Stimulated activated CD4-positive, alpha-beta T cell treated with anti-CD3 and anti-CD28 coated beads, Interleukin-2, amount 100 ng/mL, for 24 hours (primary cell): ENCODE results near the gene LARGE1.

Source experiments
- DNase-seq, 2 donors: peaks; one replicate each; pipeline ENCODE4 v3.0.0-alpha.2; 2020

The LARGE1 gene

DNA sequence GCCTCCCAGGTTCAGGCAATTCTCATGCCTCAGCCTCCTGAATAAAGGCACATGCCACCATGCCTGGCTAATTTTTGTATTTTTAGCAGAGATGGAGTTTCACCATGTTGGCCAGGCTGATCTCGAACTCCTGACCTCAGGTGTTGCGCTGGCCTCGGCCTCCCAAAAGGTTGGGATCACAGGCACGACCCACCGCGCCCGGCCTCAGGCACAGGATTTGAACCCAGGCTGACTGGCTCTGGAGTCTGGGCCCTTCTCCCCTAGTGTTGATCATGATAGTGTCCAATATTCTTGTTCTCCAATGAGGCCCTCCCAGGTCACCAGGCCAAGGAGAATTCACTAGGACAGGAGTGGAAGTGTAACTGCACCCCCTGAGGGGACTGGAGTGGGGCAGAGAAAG lies 401.9 kb downstream of the LARGE1 start:
- DNase-seq: no peak

DNA sequence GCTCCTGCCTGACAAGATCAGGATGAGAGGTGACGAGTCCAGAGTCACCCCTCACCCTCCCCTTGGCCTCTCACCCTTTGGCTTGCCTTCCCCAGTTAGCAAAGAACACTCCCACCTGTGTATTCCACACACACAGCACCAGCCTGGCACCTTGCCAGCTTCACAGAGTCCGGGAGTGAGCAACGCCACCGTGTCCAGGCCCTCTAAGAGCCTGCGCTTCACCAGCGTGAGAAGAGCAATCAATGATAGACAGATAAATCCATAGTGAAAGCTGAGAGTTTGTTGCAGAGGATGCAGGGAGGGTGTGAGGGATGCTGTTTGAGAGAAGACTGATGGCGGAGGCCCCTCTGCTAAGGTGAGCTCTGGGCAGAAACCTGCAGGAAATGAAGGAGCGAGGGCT lies 404.5 kb downstream of the LARGE1 start:
- DNase-seq: no peak

DNA sequence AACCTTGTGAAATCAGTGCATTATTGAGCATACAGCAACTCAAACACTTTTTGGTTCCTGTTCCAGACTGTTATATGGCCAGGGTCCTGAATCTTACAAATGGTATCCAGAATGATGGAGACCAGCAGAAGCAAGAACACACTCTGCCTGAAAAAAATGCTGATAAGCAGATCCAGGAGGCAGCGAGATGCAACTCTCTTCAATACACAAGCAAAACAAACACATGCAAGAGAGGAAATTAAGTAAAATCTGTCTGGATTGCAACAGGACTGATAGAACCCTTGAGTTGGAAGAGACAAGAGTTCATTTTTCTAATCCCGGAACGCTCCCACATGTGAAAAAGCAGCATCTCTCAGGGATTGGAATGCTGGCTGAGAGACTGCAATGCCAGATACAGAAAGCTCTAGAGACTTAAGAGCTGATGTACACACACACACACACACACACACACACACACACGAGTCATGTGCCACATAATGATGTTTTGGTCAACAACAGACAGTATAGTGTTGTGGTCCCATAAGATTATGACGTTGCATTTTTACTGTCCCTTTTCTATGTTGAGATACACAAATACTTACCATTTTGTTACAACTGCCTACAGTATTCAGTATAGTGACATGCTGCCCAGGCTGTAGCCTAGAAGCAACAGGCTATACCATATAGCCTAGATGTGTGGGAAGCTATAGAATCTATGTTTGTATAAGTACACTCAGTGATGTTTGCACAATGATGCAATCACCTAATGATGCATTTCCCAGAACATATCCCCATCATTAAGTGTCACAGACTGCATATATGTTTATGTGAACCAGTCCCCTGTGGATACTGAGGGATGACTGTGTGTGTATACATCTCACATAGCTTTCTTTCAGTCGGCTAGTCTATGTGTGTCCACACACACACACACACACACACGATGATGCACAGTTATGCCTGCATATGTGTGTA lies 406.6 kb downstream of the LARGE1 start:
- no peak for DNase-seq

DNA sequence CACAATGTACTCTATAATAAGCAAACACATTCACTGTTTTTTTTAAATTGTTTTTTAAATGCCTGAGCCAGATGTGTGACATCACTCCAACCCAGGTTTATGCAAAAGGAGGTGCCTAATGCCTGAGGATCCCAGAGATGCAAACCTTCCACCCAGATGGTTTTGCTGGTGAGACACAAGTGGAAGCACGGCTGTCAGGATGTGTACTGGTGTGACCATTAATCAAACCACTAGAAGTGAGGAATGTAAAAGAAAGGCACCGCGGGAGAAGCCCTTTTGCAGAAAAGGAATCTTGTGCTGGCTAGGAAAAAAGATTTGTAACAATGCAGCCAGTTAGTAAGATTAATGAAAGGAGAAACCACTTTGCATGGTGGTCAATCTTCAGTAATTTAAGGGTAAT lies 407.4 kb downstream of the LARGE1 start:
- DNase-seq: no peak

DNA sequence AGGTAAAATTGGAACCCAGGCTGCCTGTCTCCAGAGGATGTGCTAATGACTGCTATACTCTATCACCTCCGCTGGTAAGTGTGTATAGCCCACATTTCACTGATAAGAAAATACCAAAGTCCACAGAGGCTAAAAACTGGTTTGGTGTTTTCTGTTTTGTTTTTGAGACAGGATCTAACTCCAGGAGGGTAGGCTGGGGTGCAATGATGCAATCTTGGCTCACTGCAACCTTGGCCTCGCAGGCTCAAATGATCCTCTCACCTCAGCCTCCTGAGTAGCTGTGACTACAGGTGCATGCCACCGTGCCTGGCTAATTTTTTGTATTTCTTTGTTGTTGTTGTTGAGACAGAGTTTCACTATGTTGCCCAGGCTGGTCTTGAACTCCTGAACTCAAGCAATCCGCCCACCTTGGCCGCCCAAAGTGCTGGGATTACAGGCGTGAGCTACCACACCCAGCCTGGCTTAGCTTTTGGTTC lies 409.8 kb downstream of the LARGE1 start:
- DNase-seq: no peak

- DNase-seq: no peak
Measured at GRCh38 chr22:33504941-33505625, 415.2 kb downstream of the LARGE1 start.

DNA sequence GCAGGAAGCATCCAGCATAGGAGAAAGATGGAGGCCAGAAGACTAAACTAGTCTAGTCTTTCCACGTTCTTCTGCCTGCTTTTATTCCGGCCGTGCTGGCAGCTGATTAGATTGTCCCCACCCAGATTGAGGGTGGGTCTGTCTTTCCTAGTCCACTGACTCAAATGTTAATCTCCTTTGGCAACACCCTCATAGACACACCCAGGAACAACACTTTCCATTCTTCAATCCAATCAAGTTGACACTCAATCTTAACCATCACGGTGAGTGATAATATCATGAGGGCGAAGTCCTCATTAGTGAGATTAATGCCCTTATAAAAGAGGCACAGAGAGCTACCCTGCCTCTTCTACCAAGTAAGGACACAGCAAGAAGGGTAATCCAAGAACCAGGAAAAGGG lies 424.2 kb downstream of the LARGE1 start:
- no peak for DNase-seq

DNA sequence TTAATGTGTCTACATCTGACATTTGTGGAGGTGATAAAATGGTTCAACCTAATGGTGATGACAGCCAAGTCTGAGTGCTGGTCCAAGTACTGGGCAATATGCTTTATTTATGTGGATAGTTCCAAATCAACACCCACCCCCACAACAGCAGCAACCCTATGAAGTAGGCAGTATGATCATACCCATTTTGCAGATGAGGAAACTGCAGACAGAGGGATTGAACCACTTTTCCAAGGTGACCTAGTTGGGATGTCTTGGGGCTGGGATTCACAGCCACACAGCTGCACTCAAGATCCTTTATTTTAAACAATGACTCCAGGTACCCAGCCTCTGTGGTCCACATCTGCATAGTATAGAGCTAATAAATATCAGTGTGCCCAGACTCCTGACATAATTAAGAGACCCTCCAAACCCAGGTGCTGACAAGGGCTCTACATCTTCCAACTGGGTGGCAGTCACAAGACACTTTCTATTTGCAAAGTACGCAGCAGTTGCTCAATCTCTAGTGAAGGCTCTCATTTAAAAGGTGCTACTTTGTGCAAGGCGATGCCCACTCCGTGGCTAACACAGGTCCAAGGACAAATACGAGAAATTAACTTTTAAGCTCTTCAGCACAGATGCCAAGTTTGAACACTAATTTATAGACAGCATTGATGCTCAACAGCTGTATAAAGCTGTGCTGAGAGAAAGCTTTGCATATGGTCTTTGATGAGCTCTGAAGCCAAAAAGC lies 426.6 kb downstream of the LARGE1 start:
- DNase-seq: no peak

- no peak for DNase-seq
Measured at GRCh38 chr22:33492210-33492651, 428.0 kb downstream of the LARGE1 start.

DNA sequence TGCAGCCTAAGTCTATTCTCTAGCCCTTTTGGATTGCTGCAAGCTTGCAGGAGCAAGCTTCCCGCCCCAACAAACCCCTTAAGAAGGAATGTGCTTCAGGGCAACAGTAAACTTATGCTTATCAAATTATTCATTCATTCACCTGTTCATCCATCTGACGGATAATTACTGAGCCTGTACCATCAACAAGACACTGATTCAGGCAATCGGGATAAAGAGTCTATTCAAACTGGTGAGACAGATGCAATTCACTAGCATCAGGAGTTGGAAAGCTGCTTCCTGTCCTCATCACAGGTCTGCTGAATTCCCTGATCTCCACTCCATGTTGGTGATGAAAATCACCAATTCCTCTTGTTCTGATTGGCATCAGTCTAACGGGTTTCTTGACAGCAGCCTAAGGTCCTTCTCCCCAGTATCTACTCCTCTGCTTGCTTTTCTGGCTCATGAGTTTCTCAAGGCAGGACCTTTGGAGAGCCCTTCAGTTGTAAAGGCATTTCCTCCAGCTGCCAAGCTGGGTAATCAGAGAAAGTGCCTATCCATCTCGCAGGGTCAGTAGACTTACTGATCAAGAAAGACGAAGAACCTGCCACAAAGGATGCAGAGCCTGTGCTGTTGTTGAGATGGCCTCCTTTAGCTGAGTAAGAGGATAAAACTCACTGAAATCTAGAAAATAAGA lies 433.1 kb downstream of the LARGE1 start:
- DNase-seq: no peak

DNA sequence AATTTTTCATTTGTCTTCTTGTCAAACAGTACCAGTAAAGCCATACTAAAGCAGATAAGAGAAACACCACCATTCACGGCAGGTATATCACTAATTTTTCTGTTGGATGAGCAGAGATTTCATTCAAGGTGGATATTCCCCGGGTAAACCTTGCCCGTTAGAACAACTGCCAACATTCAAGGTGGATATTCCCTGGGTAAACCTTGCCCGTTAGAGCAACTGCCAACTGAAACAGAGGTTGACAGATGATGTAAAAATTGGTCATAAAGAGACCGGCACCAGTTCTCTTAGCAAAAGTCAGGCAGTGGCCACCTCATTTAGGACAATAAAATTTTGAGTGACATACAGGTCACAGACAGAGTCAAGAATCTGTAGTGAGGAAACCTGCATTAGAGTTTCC lies 438.7 kb downstream of the LARGE1 start:
- no peak for DNase-seq

- DNase-seq: no peak
Measured at GRCh38 chr22:33477120-33478111, 442.9 kb downstream of the LARGE1 start.

GRCh38 chr22:33476716-33477115 lies 443.6 kb downstream of the LARGE1 start:
- DNase-seq: no peak

DNA sequence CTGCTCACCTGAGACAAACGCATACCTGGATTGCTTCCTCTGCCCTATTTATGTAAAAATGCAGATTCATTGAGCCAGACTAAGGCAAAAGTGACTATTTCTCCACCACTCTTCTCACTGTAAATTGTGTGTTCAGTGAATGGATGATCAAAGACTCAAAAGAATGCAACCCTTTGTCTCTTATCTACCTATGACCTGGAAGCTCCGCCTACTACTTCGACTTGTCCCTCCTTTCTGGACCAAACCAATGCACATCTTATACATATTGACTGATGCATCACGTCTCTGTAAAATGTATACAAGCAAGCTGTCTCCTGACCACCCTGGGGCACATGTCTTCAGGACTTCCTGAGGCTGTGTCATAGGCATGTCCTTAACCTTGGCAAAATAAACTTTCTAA lies 444.1 kb downstream of the LARGE1 start:
- DNase-seq: no peak

- DNase-seq: no peak
Measured at GRCh38 chr22:33474587-33474986, 445.7 kb downstream of the LARGE1 start.

GRCh38 chr22:33472462-33473344 lies 447.6 kb downstream of the LARGE1 start:
- DNase-seq: no peak

GRCh38 chr22:33470456-33470855 lies 449.8 kb downstream of the LARGE1 start:
- no peak for DNase-seq

DNA sequence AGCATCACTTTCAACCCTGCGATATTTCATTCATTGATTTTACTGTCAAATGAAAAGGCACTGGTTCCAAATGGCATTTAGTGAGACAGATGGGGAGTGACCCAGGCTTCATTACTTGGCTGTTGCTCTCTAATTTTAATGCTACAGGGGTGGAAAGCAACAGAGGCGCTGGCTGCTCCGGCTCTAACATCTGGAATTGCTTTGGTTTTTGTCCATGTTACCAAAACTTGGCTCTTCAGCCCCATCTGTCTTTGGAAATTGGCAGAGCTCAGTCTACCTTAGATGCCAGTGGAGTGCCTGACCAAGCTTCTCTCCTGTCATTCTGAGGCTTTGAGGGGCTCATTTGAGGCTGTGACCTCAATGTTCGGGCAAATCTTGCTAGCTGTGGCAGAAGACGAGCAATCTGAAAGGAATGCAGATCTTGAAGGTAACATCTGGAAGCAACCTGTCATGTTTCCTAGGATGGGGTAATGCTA lies 452.6 kb downstream of the LARGE1 start:
- DNase-seq: no peak

DNA sequence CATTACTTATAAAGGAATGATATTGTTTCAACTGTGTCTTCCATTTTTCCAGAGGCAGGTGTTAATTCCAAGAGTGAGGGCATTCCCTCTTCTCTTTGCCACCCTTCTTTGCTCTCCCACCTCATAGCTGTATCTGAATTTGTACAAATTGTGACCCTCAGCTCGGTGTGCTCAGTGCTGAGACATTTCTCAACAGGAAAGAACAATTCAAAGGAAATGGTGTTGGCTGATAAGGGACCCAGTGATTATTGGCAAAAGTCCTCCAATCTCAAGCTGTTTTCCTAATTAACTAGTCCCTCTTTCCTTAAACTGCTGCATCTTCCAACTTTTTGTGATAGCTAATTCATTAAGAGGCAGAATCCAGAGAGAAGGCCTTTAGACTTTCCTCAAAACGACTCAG lies 453.2 kb downstream of the LARGE1 start:
- DNase-seq: no peak

- DNase-seq: no peak
Measured at GRCh38 chr22:33465554-33465953, 454.7 kb downstream of the LARGE1 start.
